Ovary (tissue), 9 donors: Measurements from ENCODE around the gene ARL2. TPM values are rescaled to one million over a fixed set of nuclear protein-coding genes. Genes with fewer than 3 reads are reported as not detected.

Source experiments
- DNase-seq, 5 donors: peaks; one replicate each; pipeline ENCODE4 v3.0.0-alpha.2; 2019 to 2020
- H3K27ac ChIP-seq, 2 donors: fragments of 200-600 bp; one replicate each; pipeline versions ENCODE4 v1.5.1 to v1.8.0; 2019 to 2022
- H3K27me3 ChIP-seq: fragments of 200-600 bp; one replicate; pipeline ENCODE4 v1.8.0; 2022
- H3K36me3 ChIP-seq: fragments of 200-600 bp; sonication (generic); one replicate; pipeline ENCODE4 v1.5.1; 2019
- H3K4me1 ChIP-seq: one replicate; pipeline ENCODE4 v1.8.1; 2013; ENCODE audit warnings: mild to moderate bottlenecking, moderate library complexity; ENCODE audit not compliant: insufficient read depth
- H3K4me3 ChIP-seq: fragments of 200-600 bp; sonication (generic); one replicate; pipeline ENCODE4 v1.5.1; 2017
- H3K9me3 ChIP-seq, 2 donors: fragments of 200-600 bp in 1 of 2; sonication (generic) in 1 of 2; one replicate each; pipeline versions ENCODE4 v1.5.1 to v1.8.1; 2013 to 2019; ENCODE audit warnings: mild to moderate bottlenecking in 1 of 2, moderate library complexity in 1 of 2
- CTCF ChIP-seq, 3 donors: fragments of 450-650 bp in 2 of 3; fragments of 200-600 bp in 1 of 3; IDR thresholded peaks; one replicate each; pipeline versions ENCODE4 v1.5.1 to v1.8.0; 2016 to 2022; ENCODE audit warnings: antibody characterized with exemption in 3 of 3, mild to moderate bottlenecking in 1 of 3
- EP300 ChIP-seq: sonication (generic); formaldehyde crosslinking; IDR thresholded peaks from one replicate; pipeline ENCODE4 v1.6.1; 2017; ENCODE audit warnings: antibody characterized with exemption
- POLR2A ChIP-seq: fragments of 450-650 bp; IDR thresholded peaks from one replicate; pipeline ENCODE4 v1.6.1; 2017; ENCODE audit warnings: antibody characterized with exemption, mild to moderate bottlenecking, moderate library complexity
- WGBS, 3 donors: extraction: QIAGEN DNeasy Blood & Tissue Kit in 1 of 3; methylation state at CpG; one replicate each; pipeline versions ENCODE4 v1.1.5 to v1.1.7; 2013 to 2017; 5-methylcytosine and 5-hydroxymethylcytosine counted together
- intact Hi-C, 4 donors: fragments of 100-400 bp; cut with DNase I; formaldehyde crosslinking; loops; one replicate each; pipeline versions ENCODE4 v1.11.0 to v1.15.1; 2022 to 2023
- polyA plus RNA-seq, 2 donors: library from polyadenylated mRNA; stranded (reverse); fragments of 200-250 nt in 1 of 2; fragments of 350-450 nt in 1 of 2; fragmentation: Illumina TruSeq in 1 of 2; extraction: RNeasy Lipid Tissue Mini Kit (QIAGEN cat#74804) in 1 of 2; gene quantifications; one replicate each; pipeline ENCODE4 v1.2.3, GENCODE V29; 2013 to 2014
- total RNA-seq, 7 donors: library from RNA; depleted of rRNA in 2 of 7; stranded (reverse); fragments of >200 nt in 2 of 7; fragmentation: NEBNext Ultra II Directional in 3 of 7; extraction: Animal tissue kit (Norgen Biotek cat#: 25700) in 3 of 7; gene quantifications; one replicate each; pipeline versions ENCODE4 v1.1.0 to v1.2.4, GENCODE V29; 2016 to 2023
- donor health status: DM: no; HTN: no; CAD: no; lungs with moderate emphysema.
- donor health status: DM: no; HTN: no; CAD: no.
- donor health status: Bipolar disorder and iron deficiency.
- donor health status: DM: yes; HTN: yes; CAD: no.
- donor health status: DM: no; HTN: no; CAD: no.
- donor health status: DM: yes; HTN: yes; CAD: no.

ARL2 gene
- total and polyA plus RNA-seq, 9 donors = 60.9 to 147 (median 99.7) TPM

- Histone ChIP-seq H3K27me3 (no peaks in the 10 kb centered on the region), H3K4me1 (no peaks in the 10 kb centered on the region), H3K27ac (no peak overlapping the region), H3K4me3 (no peak overlapping the region), H3K9me3 (no peaks in the 10 kb centered on the region), H3K36me3 (no peaks in the 10 kb centered on the region)
- WGBS, 3 donors = 27 to 40% (median 30%) methylated on average over 10 of the region's 10 CpGs
- DNase-seq = no peak
- TF ChIP-seq CTCF (IDR thresholded peaks at IDR 0.05) (no peak), EP300 (no peak), POLR2A (no peak)
- intact Hi-C loops = no loop called here
Measured at GRCh38 chr11:65059959-65060824, 46.2 kb downstream of the ARL2 start.

GRCh38 chr11:65060913-65061408, 47.0 kb downstream of the ARL2 start:
- TF ChIP-seq POLR2A = no peak
- Histone ChIP-seq H3K4me3 (no peak overlapping the region), H3K4me1 (no peaks in the 10 kb centered on the region), H3K9me3 (no peaks in the 10 kb centered on the region), H3K27ac (no peak overlapping the region), H3K36me3 (no peaks in the 10 kb centered on the region), H3K27me3 (no peaks in the 10 kb centered on the region)
- WGBS, 3 donors = 60 to 68% (median 61%) methylated on average over 9 of the region's 9 CpGs
- intact Hi-C loops = no loop called here
- no peak for DNase-seq

GRCh38 chr11:65063532-65063931, 49.6 kb downstream of the ARL2 start:
- no peaks in the 10 kb centered on the region for H3K27me3 ChIP-seq
- intact Hi-C loops = no loop called here
- no peaks in the 10 kb centered on the region for H3K9me3 ChIP-seq
- H3K4me3 ChIP-seq = no peak overlapping the region
- no peak overlapping the region for H3K27ac ChIP-seq
- no peak for DNase-seq
- no peaks in the 10 kb centered on the region for H3K36me3 ChIP-seq
- WGBS, 3 donors = 38 to 56% (median 47%) methylated on average over 3 of the region's 3 CpGs
- no peaks in the 10 kb centered on the region for H3K4me1 ChIP-seq
- TF ChIP-seq CTCF (IDR thresholded peaks at IDR 0.05) (no peak), EP300 (no peak), POLR2A (no peak)

- TF ChIP-seq EP300 = no peak
- no peak for TF ChIP-seq POLR2A
- Histone ChIP-seq H3K36me3 (no peaks in the 10 kb centered on the region), H3K4me3 (no peak overlapping the region), H3K27me3 (no peaks in the 10 kb centered on the region), H3K4me1 (no peaks in the 10 kb centered on the region), H3K27ac (no peak overlapping the region), H3K9me3 (no peaks in the 10 kb centered on the region)
- intact Hi-C loops = no loop called here
- no peak for DNase-seq
- WGBS, 3 donors = 76 to 85% (median 84%) methylated on average over 4 of the region's 4 CpGs
Measured at GRCh38 chr11:65064847-65065240, 50.9 kb downstream of the ARL2 start.

- Histone ChIP-seq H3K4me1 (no peaks in the 10 kb centered on the region), H3K27me3 (no peaks in the 10 kb centered on the region), H3K36me3 (no peaks in the 10 kb centered on the region), H3K27ac (no peak overlapping the region), H3K4me3 (no peak overlapping the region), H3K9me3 (no peaks in the 10 kb centered on the region)
- no peak for DNase-seq
- 59% methylated on average over 7 of the region's 7 CpGs for WGBS, 3 donors
- intact Hi-C loops = no loop called here
- no peak for TF ChIP-seq POLR2A
- no peak for TF ChIP-seq EP300
- no peak for TF ChIP-seq CTCF (IDR thresholded peaks at IDR 0.05)
Measured at GRCh38 chr11:65065851-65066250, 51.9 kb downstream of the ARL2 start.
